Erythroblast (primary cell): Measurements from ENCODE around the gene TCF7L2.
A peak's percentile ranks its signal among the peaks of the same experiment; 100 is the strongest.
"Not testable (repeated sequence)": the region's sequence is repeated elsewhere in the genome, so short reads cannot be mapped to it uniquely, and the experiment has no call there.

Experiments used
- DNase-seq, 2 experiments: peaks; one replicate each; lab custom pipeline; 2025; lab: John Stamatoyannopoulos, UW
- GATA1 ChIP-seq: IDR thresholded peaks from 2 replicates; pipeline ENCODE4 v1.6.1; 2011; ENCODE audit warnings: low read depth, mild to moderate bottlenecking, control low read depth, low read length, moderate library complexity
- POLR2A ChIP-seq: IDR thresholded peaks from 2 replicates; pipeline ENCODE4 v1.6.1; 2011; ENCODE audit warnings: mild to moderate bottlenecking, low read length

The TCF7L2 gene

GRCh38 chr10:113096128-113096996 is 146.3 kb downstream of the TCF7L2 start:
- no peak for DNase-seq
- no peak for TF ChIP-seq GATA1
- no peak for TF ChIP-seq POLR2A

- no peak for DNase-seq
- no peak for TF ChIP-seq GATA1
- TF ChIP-seq POLR2A: no peak
Observed at GRCh38 chr10:113097036-113097435, 147.0 kb downstream of the TCF7L2 start.

GRCh38 chr10:113099431-113100183 is 149.6 kb downstream of the TCF7L2 start:
- no peak for TF ChIP-seq POLR2A
- TF ChIP-seq GATA1: no peak
- no peak for DNase-seq

GRCh38 chr10:113100281-113100680 is 150.2 kb downstream of the TCF7L2 start:
- no peak for DNase-seq
- TF ChIP-seq POLR2A (no peak), GATA1 (no peak)

GRCh38 chr10:113103131-113103840 is 153.2 kb downstream of the TCF7L2 start:
- DNase-seq: no peak
- no peak for TF ChIP-seq POLR2A
- TF ChIP-seq GATA1: no peak

- no peak for DNase-seq
- TF ChIP-seq POLR2A: no peak
- TF ChIP-seq GATA1: no peak
Observed at GRCh38 chr10:113104047-113104446, 154.0 kb downstream of the TCF7L2 start.

- DNase-seq: peak; percentile 33 to 45
- TF ChIP-seq GATA1 (no peak), POLR2A (no peak)
Observed at GRCh38 chr10:113108194-113108835, 158.3 kb downstream of the TCF7L2 start.

GRCh38 chr10:113108948-113109347 is 158.9 kb downstream of the TCF7L2 start:
- TF ChIP-seq POLR2A: no peak
- no peak for TF ChIP-seq GATA1
- no peak for DNase-seq

- not testable (repeated sequence) for DNase-seq
Observed at GRCh38 chr10:113109482-113109881, 159.4 kb downstream of the TCF7L2 start.

- DNase-seq: no peak
- no peak for TF ChIP-seq POLR2A
- no peak for TF ChIP-seq GATA1
Observed at GRCh38 chr10:113111260-113111659, 161.2 kb downstream of the TCF7L2 start.

- TF ChIP-seq POLR2A: no peak
- no peak for TF ChIP-seq GATA1
- DNase-seq: no peak
Observed at GRCh38 chr10:113111900-113112853, 162.1 kb downstream of the TCF7L2 start.

GRCh38 chr10:113113241-113113640 is 163.2 kb downstream of the TCF7L2 start:
- no peak for TF ChIP-seq POLR2A
- no peak for TF ChIP-seq GATA1

More at GRCh38 chr10:113113241-113113640, 163.2 kb downstream of the TCF7L2 start:
- no peak for DNase-seq
